Esophagus squamous epithelium (tissue), 4 donors: Measurements from ENCODE around the gene CAPN1.

Source experiments
- POLR2A ChIP-seq, 4 donors: fragments of 450-650 bp; IDR thresholded peaks; one replicate each; pipeline ENCODE4 v1.6.1; 2017; ENCODE audit warnings: antibody characterized with exemption in 4 of 4, mild to moderate bottlenecking in 4 of 4, moderate library complexity in 3 of 4
- TF ChIP-seq, protein P1 (sequence below), 6 experiments: fragments of 450-650 bp in 4 of 6; fragments of 200-600 bp in 2 of 6; sonication (generic) in 2 of 6; IDR thresholded peaks; one replicate each; pipeline ENCODE4 v1.5.1; 2016 to 2019; ENCODE audit warnings: antibody characterized with exemption in 6 of 6, mild to moderate bottlenecking in 4 of 6, moderate library complexity in 4 of 6

GRCh38 chr11:65243797-65244196 lies 62.1 kb downstream of the CAPN1 start:
- TF ChIP-seq, protein P1, sequence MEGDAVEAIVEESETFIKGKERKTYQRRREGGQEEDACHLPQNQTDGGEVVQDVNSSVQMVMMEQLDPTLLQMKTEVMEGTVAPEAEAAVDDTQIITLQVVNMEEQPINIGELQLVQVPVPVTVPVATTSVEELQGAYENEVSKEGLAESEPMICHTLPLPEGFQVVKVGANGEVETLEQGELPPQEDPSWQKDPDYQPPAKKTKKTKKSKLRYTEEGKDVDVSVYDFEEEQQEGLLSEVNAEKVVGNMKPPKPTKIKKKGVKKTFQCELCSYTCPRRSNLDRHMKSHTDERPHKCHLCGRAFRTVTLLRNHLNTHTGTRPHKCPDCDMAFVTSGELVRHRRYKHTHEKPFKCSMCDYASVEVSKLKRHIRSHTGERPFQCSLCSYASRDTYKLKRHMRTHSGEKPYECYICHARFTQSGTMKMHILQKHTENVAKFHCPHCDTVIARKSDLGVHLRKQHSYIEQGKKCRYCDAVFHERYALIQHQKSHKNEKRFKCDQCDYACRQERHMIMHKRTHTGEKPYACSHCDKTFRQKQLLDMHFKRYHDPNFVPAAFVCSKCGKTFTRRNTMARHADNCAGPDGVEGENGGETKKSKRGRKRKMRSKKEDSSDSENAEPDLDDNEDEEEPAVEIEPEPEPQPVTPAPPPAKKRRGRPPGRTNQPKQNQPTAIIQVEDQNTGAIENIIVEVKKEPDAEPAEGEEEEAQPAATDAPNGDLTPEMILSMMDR (IDR thresholded peaks at IDR 0.05) = no peak
- TF ChIP-seq POLR2A (IDR thresholded peaks at IDR 0.05) = no peak
